Right lobe of liver (tissue), 6 donors: ENCODE results near the gene TMEM114. TPM values are rescaled to one million over a fixed set of nuclear protein-coding genes. Genes with fewer than 3 reads are reported as not detected.

Source experiments
- ATAC-seq, 4 donors: fragments of 200-7000 bp; cut with Tn5 transposase; one replicate each; pipeline ENCODE4 v1.9.1; 2020; ENCODE audit warnings: mild to moderate bottlenecking in 4 of 4, moderate library complexity in 4 of 4
- DNase-seq, 3 donors: peaks; one replicate each; pipeline ENCODE4 v3.0.0-alpha.2; 2020
- H3K27ac ChIP-seq, 3 donors: fragments of 200-600 bp; one replicate each; pipeline ENCODE4 v1.8.0; 2022
- H3K27me3 ChIP-seq, 2 donors: fragments of 200-600 bp; one replicate each; pipeline ENCODE4 v1.8.0; 2022
- H3K36me3 ChIP-seq, 4 donors: fragments of 200-600 bp; sonication (generic) in 1 of 4; one replicate each; pipeline versions ENCODE4 v1.5.1 to v1.8.0; 2017 to 2022; ENCODE audit warnings: control low read depth in 1 of 4
- H3K4me1 ChIP-seq, 4 donors: fragments of 200-600 bp; sonication (generic) in 1 of 4; one replicate each; pipeline versions ENCODE4 v1.5.1 to v1.8.0; 2017 to 2022; ENCODE audit warnings: control low read depth in 1 of 4
- H3K4me3 ChIP-seq, 3 donors: fragments of 200-600 bp; one replicate each; pipeline ENCODE4 v1.8.0; 2022
- H3K9me3 ChIP-seq, 4 donors: fragments of 200-600 bp; sonication (generic) in 1 of 4; one replicate each; pipeline versions ENCODE4 v1.5.1 to v1.8.0; 2017 to 2022; ENCODE audit warnings: control low read depth in 1 of 4
- POLR2A ChIP-seq: fragments of 450-650 bp; IDR thresholded peaks from one replicate; pipeline ENCODE4 v1.6.1; 2017; ENCODE audit warnings: antibody characterized with exemption, mild to moderate bottlenecking
- WGBS: methylation state at CpG from one replicate; pipeline ENCODE4 v1.1.6; 2018; ENCODE audit warnings: low coverage, low lambda C conversion rate; ENCODE audit not compliant: insufficient coverage; ENCODE audit errors: missing lambda C conversion rate; 5-methylcytosine and 5-hydroxymethylcytosine counted together
- intact Hi-C, 2 donors: fragments of 100-400 bp; cut with DNase I; formaldehyde crosslinking; loops; one replicate each; pipeline versions ENCODE4 v1.11.2 to v1.14.1; 2022
- total RNA-seq, 6 experiments: library from RNA; depleted of rRNA in 2 of 6; stranded (reverse); fragments of >200 nt in 2 of 6; fragmentation: NEBNext Ultra II Directional in 3 of 6; extraction: Animal tissue kit (Norgen Biotek cat#: 25700) in 3 of 6; gene quantifications; one replicate each; pipeline versions ENCODE4 v1.1.0 to v1.2.4, GENCODE V29; 2016 to 2023
- TF ChIP-seq, protein P1 (sequence below), 4 donors: fragments of 200-600 bp in 3 of 4; fragments of 450-650 bp in 1 of 4; IDR thresholded peaks; one replicate each; pipeline versions ENCODE4 v1.5.1 to v1.8.0; 2016 to 2022; ENCODE audit warnings: antibody characterized with exemption in 4 of 4, mild to moderate bottlenecking in 2 of 4
- donor health status: DM: no; HTN: yes; CAD: no.
- donor health status: DM: no; HTN: no; CAD: no.
- donor health status: DM: no; HTN: no; CAD: no.
- donor health status: DM: no; HTN: yes; CAD: no.
- donor health status: DM: no; HTN: yes; CAD: no.

Gene TMEM114
- total RNA-seq, 6 experiments from 2014 or later = not detected

DNA sequence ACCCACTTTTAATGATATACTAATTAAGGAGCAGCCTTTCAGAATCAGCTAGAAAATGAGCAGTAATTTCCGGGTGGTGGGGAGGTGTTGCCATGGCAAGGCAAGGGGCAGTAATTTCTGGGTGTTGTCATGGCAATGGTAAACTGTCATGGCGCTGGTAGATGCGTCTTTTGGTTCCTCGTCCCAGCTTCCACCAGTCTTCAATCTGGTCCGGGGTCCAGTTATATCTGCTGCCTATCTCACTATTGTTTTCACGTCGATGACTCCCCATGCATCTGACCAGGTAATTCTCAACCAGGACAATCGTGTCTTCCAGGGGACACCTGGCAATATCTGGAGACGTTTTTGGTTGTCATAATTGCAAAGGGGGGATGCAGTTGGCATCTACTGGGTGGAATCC is 34.9 kb downstream of the TMEM114 start:
- ATAC-seq (no peak), DNase-seq (no peak)
- Histone ChIP-seq H3K9me3 (no peaks in the 10 kb centered on the region), H3K27ac (no peak overlapping the region), H3K36me3 (no peaks in the 10 kb centered on the region), H3K4me1 (peaks cover 0 to 25% (median 14%) of the 10 kb centered on the region in 4 donors), H3K4me3 (no peak overlapping the region), H3K27me3 (no peaks in the 10 kb centered on the region)
- TF ChIP-seq, protein P1, sequence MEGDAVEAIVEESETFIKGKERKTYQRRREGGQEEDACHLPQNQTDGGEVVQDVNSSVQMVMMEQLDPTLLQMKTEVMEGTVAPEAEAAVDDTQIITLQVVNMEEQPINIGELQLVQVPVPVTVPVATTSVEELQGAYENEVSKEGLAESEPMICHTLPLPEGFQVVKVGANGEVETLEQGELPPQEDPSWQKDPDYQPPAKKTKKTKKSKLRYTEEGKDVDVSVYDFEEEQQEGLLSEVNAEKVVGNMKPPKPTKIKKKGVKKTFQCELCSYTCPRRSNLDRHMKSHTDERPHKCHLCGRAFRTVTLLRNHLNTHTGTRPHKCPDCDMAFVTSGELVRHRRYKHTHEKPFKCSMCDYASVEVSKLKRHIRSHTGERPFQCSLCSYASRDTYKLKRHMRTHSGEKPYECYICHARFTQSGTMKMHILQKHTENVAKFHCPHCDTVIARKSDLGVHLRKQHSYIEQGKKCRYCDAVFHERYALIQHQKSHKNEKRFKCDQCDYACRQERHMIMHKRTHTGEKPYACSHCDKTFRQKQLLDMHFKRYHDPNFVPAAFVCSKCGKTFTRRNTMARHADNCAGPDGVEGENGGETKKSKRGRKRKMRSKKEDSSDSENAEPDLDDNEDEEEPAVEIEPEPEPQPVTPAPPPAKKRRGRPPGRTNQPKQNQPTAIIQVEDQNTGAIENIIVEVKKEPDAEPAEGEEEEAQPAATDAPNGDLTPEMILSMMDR (IDR thresholded peaks at IDR 0.05) = no peak
- intact Hi-C loops = no loop called here
- WGBS = 82% methylated on average over 8 of the region's 9 CpGs

DNA sequence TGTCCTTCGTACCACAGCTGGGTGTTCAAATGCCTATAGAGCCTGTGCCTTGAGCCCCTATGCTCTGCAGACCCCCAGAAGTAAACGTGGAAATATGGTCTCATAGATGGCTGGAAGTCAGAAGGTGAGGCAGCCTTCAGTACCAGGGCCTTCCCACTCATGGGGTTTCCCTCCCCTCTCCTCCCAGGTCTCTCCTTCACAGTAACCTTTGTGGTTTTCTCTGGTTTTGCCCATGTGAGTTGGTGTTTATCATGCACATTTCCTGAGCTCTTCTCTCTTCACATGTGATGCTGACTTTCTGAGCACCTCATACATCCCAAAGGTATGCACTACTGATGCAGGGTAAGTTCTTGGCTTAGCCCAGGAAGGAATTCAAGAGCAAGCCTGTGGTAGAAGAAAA is 35.4 kb downstream of the TMEM114 start:
- intact Hi-C loops = no loop called here
- 69% methylated on average over 2 of the region's 2 CpGs for WGBS
- TF ChIP-seq POLR2A = no peak
- TF ChIP-seq, protein P1 (IDR thresholded peaks at IDR 0.05) = no peak
- ATAC-seq (no peak), DNase-seq (no peak)
- Histone ChIP-seq H3K36me3 (no peaks in the 10 kb centered on the region), H3K9me3 (no peaks in the 10 kb centered on the region), H3K27ac (no peak overlapping the region), H3K27me3 (no peaks in the 10 kb centered on the region), H3K4me1 (peaks cover 0 to 30% (median 17%) of the 10 kb centered on the region in 4 donors), H3K4me3 (no peak overlapping the region)

DNA sequence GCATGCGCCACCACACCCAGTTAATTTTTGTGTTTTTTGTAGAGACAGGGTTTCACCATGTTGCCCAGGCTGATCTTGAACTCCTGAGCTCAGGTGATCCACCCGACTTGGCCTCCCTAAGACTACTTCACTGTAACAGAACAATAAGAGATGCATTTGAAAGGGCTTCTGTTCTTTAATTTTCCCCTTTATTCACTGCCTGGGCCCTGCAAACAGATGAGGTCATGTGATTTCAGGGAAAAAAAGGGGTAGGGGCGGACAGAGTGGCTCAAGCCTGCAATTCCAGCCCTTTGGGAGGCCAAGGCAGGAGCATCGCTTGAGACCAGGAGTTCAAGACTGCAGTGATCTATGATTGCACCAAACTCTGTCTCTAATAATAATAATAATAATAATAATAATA is 36.3 kb downstream of the TMEM114 start:
- 54% methylated on average over 4 of the region's 4 CpGs for WGBS
- ATAC-seq = no peak
- TF ChIP-seq, protein P1 (IDR thresholded peaks at IDR 0.05) = no peak
- no peak for TF ChIP-seq POLR2A

DNA sequence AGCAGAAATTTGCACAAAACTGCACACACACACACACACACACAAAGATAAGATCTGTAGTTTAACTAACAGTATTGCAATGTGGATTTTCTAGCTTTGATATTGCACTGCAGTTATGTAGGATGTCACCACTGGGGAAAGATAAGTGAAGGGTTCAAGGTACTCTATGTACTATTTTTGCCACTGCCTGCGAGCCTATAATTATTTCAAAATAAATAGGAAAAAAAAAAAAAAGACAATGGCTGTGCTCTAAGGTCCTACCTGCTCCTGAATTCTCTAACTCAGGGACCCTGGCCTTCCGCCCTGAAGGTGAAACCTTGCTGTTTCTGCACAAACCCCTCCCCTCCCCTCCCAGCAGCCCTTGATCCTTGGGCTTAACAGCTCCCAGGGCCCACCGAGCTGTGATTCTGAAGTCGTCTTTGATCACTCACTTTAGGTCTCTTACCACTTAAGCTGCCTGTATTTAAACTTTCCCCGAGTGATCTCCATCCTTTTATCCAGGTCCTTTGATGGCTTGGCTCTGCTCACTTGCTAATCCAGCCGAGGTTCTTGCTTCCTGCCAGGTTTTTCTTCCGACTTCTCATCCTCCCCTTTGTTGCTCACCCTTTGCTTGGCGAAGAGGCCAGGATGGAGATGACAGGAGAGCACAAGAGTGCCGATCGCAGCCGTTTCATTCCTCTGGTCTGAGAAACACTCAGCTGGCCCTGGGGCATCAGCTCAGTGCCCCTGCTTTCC is 37.7 kb downstream of the TMEM114 start:
- ATAC-seq (peak; percentile 51 to 70 (median 56)), DNase-seq (no peak)
- 27% methylated on average over 11 of the region's 11 CpGs for WGBS

More for the DNA sequence above, 36.3 kb downstream of the TMEM114 start:
- Histone ChIP-seq H3K36me3 (no peaks in the 10 kb centered on the region), H3K27ac (no peak overlapping the region), H3K9me3 (no peaks in the 10 kb centered on the region), H3K4me3 (no peak overlapping the region), H3K4me1 (peaks cover 0 to 33% (median 19%) of the 10 kb centered on the region in 4 donors), H3K27me3 (no peaks in the 10 kb centered on the region)
- DNase-seq = no peak
- intact Hi-C loops = no loop called here

More for the DNA sequence above, 37.7 kb downstream of the TMEM114 start:
- Histone ChIP-seq H3K4me1 (peaks cover 0 to 41% (median 19%) of the 10 kb centered on the region in 4 donors), H3K9me3 (no peaks in the 10 kb centered on the region), H3K36me3 (no peaks in the 10 kb centered on the region), H3K4me3 (no peak overlapping the region), H3K27me3 (no peaks in the 10 kb centered on the region), H3K27ac (peak overlapping the region in 2 of 3 donors; percentile 91 to 93)
- intact Hi-C loops = no loop called here
- TF ChIP-seq, protein P1 (IDR thresholded peaks at IDR 0.05) = no peak
- no peak for TF ChIP-seq POLR2A
